Neural cell (in vitro differentiated cells): Measurements from ENCODE around the gene AKAP9.

ENCODE experiments used
- CTCF ChIP-seq: fragments of 450-650 bp; IDR thresholded peaks from 2 replicates; pipeline ENCODE4 v1.5.1; 2014; ENCODE audit warnings: antibody characterized with exemption, mild to moderate bottlenecking, moderate library complexity; ENCODE audit not compliant: poor library complexity, severe bottlenecking
- EP300 ChIP-seq: fragments of 450-650 bp; conservative IDR thresholded peaks from 2 replicates; pipeline ENCODE4 v1.6.1; 2014; ENCODE audit warnings: antibody characterized with exemption, mild to moderate bottlenecking, moderate library complexity; ENCODE audit not compliant: poor library complexity, severe bottlenecking
- EZH2 ChIP-seq: fragments of 200-600, 300-800 bp; shearing (Covaris generic), sonication (generic); IDR thresholded peaks from 2 replicates; pipeline ENCODE4 v1.6.1; 2014; ENCODE audit warnings: antibody characterized with exemption, low read length, borderline replicate concordance, mild to moderate bottlenecking; ENCODE audit not compliant: insufficient read depth, poor library complexity, severe bottlenecking
- MXI1 ChIP-seq: fragments of 450-650 bp; conservative IDR thresholded peaks from 2 replicates; pipeline ENCODE4 v1.6.1; 2014; ENCODE audit warnings: antibody characterized with exemption, mild to moderate bottlenecking; ENCODE audit not compliant: poor library complexity, severe bottlenecking
- POLR2AphosphoS5 ChIP-seq: IDR thresholded peaks from 2 replicates; pipeline ENCODE4 v1.6.1; 2012
- RAD21 ChIP-seq: fragments of 450-650 bp; conservative IDR thresholded peaks from 2 replicates; pipeline ENCODE4 v1.6.1; 2014; ENCODE audit warnings: antibody characterized with exemption, mild to moderate bottlenecking, moderate library complexity
- REST ChIP-seq: IDR thresholded peaks from 2 replicates; pipeline ENCODE4 v1.6.1; 2012; ENCODE audit warnings: borderline replicate concordance

GRCh38 chr7:92071032-92071431 lies 130.4 kb downstream of the AKAP9 start:
- TF ChIP-seq CTCF, result no peak
- TF ChIP-seq EZH2, result no peak
- no peak for TF ChIP-seq POLR2AphosphoS5
- no peak for TF ChIP-seq REST
- TF ChIP-seq MXI1, result no peak
- TF ChIP-seq RAD21, result no peak
- TF ChIP-seq EP300, result no peak
